Measurements from ENCODE around the gene LRMDA.

The LRMDA gene

DNA sequence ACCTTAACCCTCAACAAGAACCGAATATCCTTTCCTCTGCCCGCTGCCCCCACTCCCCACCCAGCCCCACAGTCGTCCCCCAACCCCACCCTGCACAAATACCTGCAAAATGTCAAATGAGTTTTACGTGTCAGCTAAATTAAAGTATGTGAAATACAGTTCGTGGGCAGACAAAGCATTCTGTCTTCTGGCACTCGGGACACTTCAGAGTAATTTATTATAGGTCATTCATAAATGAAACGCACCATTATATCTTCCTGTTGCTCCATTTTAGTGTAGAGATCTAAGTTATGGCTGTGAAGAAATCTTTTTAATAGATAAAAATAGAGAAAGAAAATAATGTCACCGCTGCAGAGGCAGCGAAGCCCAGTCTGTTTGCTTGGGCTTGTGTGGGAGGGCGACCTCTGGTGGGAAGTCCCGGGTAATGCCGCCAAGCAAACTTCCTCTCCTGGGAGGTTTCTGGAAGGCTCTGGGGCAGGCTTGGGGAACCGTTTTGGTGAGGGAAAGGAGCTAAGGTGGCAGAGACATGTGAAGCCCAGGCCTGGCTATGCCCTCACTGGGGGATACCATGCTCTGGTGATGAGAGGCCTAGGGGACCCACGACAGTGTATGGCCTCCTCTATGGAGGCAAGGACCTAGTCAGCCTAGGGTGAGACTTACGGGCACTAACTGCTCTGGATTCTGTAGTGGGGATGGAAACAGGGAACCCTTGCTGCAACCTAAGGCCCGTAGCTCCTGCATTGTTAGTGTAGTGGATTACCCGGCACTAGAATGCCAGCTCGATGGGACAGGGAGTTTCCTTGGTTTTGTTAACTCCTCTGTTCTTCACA lies 604.9 kb downstream of the LRMDA start:
- Histone ChIP-seq H3K27ac (ENCODE audit: low read length) (no peak overlapping the region), H3K9me3 (ENCODE audit: insufficient read depth, low read depth, low read length) (peaks cover 13% of the 10 kb centered on the region; the same call in 1 of the 2 replicates), H3K9ac (ENCODE audit: low read depth, low read length) (no peak overlapping the region), H3K36me3 (ENCODE audit: insufficient read depth, low read depth, low read length) (no peaks in the 10 kb centered on the region), H3K27me3 (ENCODE audit: insufficient read depth, low read length) (no peaks in the 10 kb centered on the region), H3K4me3 (ENCODE audit: low read length) (no peak overlapping the region), H3K4me1 (ENCODE audit: insufficient read depth, low read length) (peaks cover 6% of the 10 kb centered on the region; the same call in 1 of the 2 replicates)

DNA sequence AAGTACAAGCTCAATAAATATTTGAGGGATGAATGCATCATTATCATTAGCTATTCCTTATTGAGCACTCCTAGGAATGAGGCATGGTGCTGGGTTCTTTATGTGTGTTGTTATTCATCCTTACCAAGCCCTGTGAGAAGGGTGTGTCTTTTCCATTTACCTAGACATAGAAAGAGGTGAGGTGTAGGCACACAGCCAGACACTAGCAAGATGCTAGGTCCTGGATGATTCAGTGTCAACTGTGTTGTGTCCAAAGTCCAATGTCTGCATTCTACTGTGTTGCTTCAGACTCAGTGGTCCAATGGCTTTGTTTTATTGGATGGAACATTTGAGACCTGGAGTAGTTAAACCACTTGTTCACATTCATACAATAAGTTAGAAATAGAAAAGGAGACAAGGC lies 605.5 kb downstream of the LRMDA start:
- peaks cover 13% of the 10 kb centered on the region; the same call in 1 of the 2 replicates for H3K9me3 ChIP-seq (ENCODE audit: insufficient read depth, low read depth, low read length)
- no peaks in the 10 kb centered on the region for H3K27me3 ChIP-seq (ENCODE audit: insufficient read depth, low read length)
- H3K4me3 ChIP-seq (ENCODE audit: low read length) = no peak overlapping the region
- no peaks in the 10 kb centered on the region for H3K36me3 ChIP-seq (ENCODE audit: insufficient read depth, low read depth, low read length)
- H3K27ac ChIP-seq (ENCODE audit: low read length) = no peak overlapping the region
- H3K4me1 ChIP-seq (ENCODE audit: insufficient read depth, low read length) = peaks cover 6% of the 10 kb centered on the region; the same call in 1 of the 2 replicates
- no peak overlapping the region for H3K9ac ChIP-seq (ENCODE audit: low read depth, low read length)

DNA sequence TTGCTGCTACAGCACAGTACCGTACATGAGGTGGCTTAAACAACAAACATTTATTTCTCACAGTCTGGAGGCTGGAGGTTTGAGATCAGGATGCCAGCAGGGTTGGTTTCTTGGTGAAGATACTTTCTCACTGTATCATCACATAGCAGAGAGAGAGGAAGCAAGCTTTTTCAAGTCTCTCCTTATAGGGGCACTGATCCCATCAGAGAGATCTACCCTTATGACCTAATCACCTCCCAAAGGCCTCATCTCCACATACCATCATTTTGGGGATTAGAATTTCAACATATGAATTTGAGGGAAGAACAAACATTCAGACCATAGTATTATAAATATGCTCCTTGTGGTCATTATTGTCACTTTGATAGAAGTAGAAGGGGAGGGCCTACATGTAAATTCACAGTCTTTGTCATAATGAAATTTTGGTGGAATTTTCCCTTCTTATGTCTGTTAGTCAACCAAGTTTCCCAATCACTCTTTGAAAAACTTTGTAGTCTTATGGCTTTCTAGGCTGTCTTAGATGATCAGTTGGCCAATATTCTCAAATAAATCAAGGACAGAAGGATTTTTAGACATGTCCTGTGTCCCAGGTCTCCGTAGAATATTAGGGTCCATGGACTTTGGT lies 606.2 kb downstream of the LRMDA start:
- no peak overlapping the region for H3K27ac ChIP-seq (ENCODE audit: low read length)
- peaks cover 6% of the 10 kb centered on the region; the same call in 1 of the 2 replicates for H3K4me1 ChIP-seq (ENCODE audit: insufficient read depth, low read length)
- no peak overlapping the region for H3K4me3 ChIP-seq (ENCODE audit: low read length)
- no peaks in the 10 kb centered on the region for H3K27me3 ChIP-seq (ENCODE audit: insufficient read depth, low read length)
- H3K36me3 ChIP-seq (ENCODE audit: insufficient read depth, low read depth, low read length) = no peaks in the 10 kb centered on the region
- H3K9ac ChIP-seq (ENCODE audit: low read depth, low read length) = no peak overlapping the region
- H3K9me3 ChIP-seq (ENCODE audit: insufficient read depth, low read depth, low read length) = peaks cover 13% of the 10 kb centered on the region; the same call in 1 of the 2 replicates

DNA sequence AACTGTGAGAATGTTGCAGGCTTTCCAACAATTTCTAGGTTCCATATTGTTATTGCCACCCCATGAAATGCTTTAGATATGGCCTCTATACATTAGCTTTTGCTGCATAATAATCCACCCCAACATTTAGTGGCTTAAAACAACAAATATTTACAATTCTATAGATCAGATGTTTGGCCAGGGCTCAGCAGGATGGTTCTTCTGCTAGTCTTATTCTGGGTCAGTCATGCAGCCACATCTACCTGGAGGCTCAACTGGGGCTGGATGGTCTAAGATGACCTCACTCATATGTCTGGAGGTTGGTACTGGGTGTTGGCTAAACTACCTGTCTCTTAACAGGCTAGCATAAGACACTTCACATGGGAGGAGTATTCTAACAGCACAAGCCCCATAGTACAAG lies 607.3 kb downstream of the LRMDA start:
- no peak overlapping the region for H3K27ac ChIP-seq (ENCODE audit: low read length)
- H3K9ac ChIP-seq (ENCODE audit: low read depth, low read length) = no peak overlapping the region
- peaks cover 5% of the 10 kb centered on the region; the same call in 1 of the 2 replicates for H3K4me1 ChIP-seq (ENCODE audit: insufficient read depth, low read length)
- H3K36me3 ChIP-seq (ENCODE audit: insufficient read depth, low read depth, low read length) = no peaks in the 10 kb centered on the region
- no peak overlapping the region for H3K4me3 ChIP-seq (ENCODE audit: low read length)
- peaks cover 13% of the 10 kb centered on the region; the same call in 1 of the 2 replicates for H3K9me3 ChIP-seq (ENCODE audit: insufficient read depth, low read depth, low read length)
- H3K27me3 ChIP-seq (ENCODE audit: insufficient read depth, low read length) = no peaks in the 10 kb centered on the region

DNA sequence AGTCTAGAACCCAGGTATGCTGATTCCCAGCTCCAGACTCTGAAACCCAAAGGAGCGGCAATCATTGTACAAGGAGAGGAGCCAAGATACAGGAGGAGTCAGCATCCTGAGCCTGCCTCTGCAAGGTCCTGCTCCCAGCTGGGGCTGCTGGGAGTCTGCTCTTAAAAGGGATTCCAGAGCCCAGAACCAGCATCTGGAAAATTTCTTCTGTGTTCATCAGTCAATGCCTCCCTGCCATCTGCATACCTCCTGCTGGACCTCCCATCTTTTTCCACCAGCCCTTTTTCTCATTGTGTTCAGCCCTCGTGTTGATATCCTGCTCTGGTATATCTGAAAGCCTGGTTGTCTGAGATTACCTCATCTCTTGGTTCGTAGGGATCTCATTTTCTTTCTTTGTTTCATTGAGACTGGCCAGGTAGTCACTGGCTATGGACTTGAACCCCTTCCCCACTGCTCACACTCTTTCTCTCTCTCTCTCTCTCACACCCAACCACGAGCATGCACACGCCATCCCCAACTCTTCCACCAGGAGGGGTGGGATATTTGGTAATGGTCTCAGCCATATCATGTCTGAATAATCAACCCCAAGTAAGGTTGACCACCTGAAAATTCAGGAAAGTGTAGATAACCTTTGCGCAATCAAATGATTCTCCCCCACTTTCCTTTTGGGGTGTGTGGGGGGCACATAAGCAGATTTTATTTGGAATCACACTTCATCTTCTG lies 608.8 kb downstream of the LRMDA start:
- no peaks in the 10 kb centered on the region for H3K36me3 ChIP-seq (ENCODE audit: insufficient read depth, low read depth, low read length)
- H3K9me3 ChIP-seq (ENCODE audit: insufficient read depth, low read depth, low read length) = peaks cover 13% of the 10 kb centered on the region; the same call in 1 of the 2 replicates
- H3K27ac ChIP-seq (ENCODE audit: low read length) = no peak overlapping the region
- H3K27me3 ChIP-seq (ENCODE audit: insufficient read depth, low read length) = peaks cover 2% of the 10 kb centered on the region; the same call in 1 of the 2 replicates
- 0 out of 2 replicates have a peak, but pooled peaks cover 2% of the 10 kb centered on the region for H3K4me1 ChIP-seq (ENCODE audit: insufficient read depth, low read length)
- no peak overlapping the region for H3K9ac ChIP-seq (ENCODE audit: low read depth, low read length)
- no peak overlapping the region for H3K4me3 ChIP-seq (ENCODE audit: low read length)

DNA sequence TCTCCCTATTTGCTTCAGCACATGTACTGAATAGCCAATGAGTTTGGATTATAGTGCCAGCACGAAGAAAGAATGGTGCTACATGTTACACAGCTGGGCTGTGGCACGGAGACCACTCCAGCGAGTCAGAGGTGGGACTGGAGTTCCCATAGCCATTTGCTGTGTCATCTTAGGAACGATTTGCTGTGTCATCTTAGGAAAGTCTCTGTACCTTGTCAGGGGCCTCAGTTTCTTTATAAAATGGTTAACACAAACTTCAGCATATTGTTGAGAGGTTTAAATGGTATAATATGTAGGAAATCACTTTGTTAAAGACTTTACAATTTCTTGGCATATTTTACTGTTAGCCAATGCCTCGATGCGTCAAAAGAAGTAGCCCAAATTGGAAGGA lies 609.4 kb downstream of the LRMDA start:
- Histone ChIP-seq H3K4me1 (ENCODE audit: insufficient read depth, low read length) (no peaks in the 10 kb centered on the region), H3K27me3 (ENCODE audit: insufficient read depth, low read length) (peaks cover 6% of the 10 kb centered on the region; the same call in 1 of the 2 replicates), H3K9me3 (ENCODE audit: insufficient read depth, low read depth, low read length) (peaks cover 13% of the 10 kb centered on the region; the same call in 1 of the 2 replicates), H3K4me3 (ENCODE audit: low read length) (no peak overlapping the region), H3K36me3 (ENCODE audit: insufficient read depth, low read depth, low read length) (no peaks in the 10 kb centered on the region), H3K27ac (ENCODE audit: low read length) (no peak overlapping the region), H3K9ac (ENCODE audit: low read depth, low read length) (no peak overlapping the region)

DNA sequence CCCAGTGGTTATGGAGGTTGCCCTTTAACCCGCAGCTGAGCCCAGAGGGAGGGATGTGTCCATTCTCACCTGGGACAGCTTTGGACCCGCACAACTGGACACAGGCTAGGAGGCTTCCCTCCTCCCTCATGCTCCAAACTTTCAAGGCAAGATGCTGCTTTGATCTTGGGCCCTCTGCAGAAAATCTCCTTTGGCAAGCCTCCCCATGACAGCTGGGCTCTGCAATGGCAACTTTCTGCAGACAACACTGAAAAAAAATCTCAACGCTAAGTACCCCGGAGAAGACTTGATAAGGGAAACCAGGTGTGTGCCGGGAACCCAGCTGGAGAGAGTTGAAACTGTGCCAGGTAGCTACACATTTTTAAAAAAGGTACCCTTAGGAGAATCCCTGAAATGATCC lies 610.1 kb downstream of the LRMDA start:
- Histone ChIP-seq H3K36me3 (ENCODE audit: insufficient read depth, low read depth, low read length) (no peaks in the 10 kb centered on the region), H3K9ac (ENCODE audit: low read depth, low read length) (no peak overlapping the region), H3K27ac (ENCODE audit: low read length) (no peak overlapping the region)

DNA sequence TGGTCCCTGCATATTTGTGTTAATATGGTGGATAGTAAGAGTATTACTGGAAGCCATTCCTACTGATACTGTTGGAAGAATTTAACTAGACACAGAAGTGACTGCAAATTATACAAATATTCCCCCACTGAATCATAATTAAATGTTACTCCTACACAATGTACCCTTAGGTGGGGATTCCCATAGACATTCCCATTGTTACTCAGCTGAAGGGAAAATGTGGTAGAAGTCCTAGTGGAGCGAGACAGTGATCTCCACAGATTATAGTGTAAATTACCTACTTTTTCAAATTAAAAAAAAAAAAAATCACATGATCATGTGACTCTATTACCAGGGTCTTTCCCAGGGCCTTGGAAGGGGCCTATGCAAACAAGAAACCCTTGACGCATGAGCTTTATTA lies 611.8 kb downstream of the LRMDA start:
- Histone ChIP-seq H3K27me3 (ENCODE audit: insufficient read depth, low read length) (peaks cover 6% of the 10 kb centered on the region; the same call in 1 of the 2 replicates), H3K36me3 (ENCODE audit: insufficient read depth, low read depth, low read length) (no peaks in the 10 kb centered on the region), H3K4me1 (ENCODE audit: insufficient read depth, low read length) (no peaks in the 10 kb centered on the region)

More for the DNA sequence above, 610.1 kb downstream of the LRMDA start:
- Histone ChIP-seq H3K27me3 (ENCODE audit: insufficient read depth, low read length) (peaks cover 6% of the 10 kb centered on the region; the same call in 1 of the 2 replicates), H3K4me3 (ENCODE audit: low read length) (no peak overlapping the region), H3K9me3 (ENCODE audit: insufficient read depth, low read depth, low read length) (peaks cover 13% of the 10 kb centered on the region; the same call in 1 of the 2 replicates), H3K4me1 (ENCODE audit: insufficient read depth, low read length) (no peaks in the 10 kb centered on the region)

DNA sequence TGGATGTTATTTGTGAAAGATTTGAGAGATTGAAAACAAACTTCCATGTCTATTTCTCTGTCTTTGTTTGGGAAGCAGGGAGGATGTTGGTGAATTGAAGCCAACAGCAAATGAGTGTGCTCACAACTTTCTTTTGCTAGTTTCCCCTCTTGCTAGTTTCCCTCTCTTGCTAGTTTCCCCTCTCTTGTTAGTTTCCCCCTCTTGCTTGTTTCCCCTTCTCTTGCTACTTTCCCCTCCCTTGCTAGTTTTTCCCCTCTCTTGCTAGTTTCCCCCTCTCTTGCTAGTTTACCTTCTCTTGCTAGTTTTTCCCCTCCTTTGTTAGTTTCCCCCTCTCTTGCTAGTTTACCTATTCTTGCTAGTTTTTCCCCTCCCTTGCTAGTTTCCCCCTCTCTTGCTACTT lies 613.3 kb downstream of the LRMDA start:
- Histone ChIP-seq H3K4me1 (ENCODE audit: insufficient read depth, low read length) (no peaks in the 10 kb centered on the region), H3K27ac (ENCODE audit: low read length) (no peak overlapping the region), H3K9ac (ENCODE audit: low read depth, low read length) (no peak overlapping the region), H3K4me3 (ENCODE audit: low read length) (no peak overlapping the region), H3K9me3 (ENCODE audit: insufficient read depth, low read depth, low read length) (0 out of 2 replicates have a peak, but pooled peaks cover 3% of the 10 kb centered on the region), H3K36me3 (ENCODE audit: insufficient read depth, low read depth, low read length) (no peaks in the 10 kb centered on the region), H3K27me3 (ENCODE audit: insufficient read depth, low read length) (peaks cover 6% of the 10 kb centered on the region; the same call in 1 of the 2 replicates)

More for the DNA sequence above, 611.8 kb downstream of the LRMDA start:
- no peak overlapping the region for H3K27ac ChIP-seq (ENCODE audit: low read length)
- H3K9me3 ChIP-seq (ENCODE audit: insufficient read depth, low read depth, low read length) = peaks cover 13% of the 10 kb centered on the region; the same call in 1 of the 2 replicates
- H3K4me3 ChIP-seq (ENCODE audit: low read length) = no peak overlapping the region
- no peak overlapping the region for H3K9ac ChIP-seq (ENCODE audit: low read depth, low read length)

DNA sequence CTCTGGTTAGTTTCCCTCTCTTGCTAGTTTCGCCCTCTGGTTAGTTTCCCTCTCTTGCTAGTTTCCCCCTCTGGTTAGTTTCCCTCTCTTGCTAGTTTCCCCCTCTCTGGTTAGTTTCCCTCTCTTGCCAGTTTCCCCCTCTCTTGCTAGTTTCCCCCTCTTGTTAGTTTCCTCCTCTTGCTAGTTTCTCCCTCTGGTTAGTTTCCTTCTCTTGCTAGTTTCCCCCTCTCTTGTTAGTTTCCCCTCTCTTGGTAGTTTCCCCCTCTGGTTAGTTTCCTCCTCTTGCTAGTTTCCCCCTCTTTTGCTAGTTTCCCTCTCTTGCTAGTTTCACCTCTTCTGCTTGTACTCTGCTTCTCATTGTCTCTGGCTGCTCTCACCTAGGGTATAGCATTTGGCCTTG lies 613.8 kb downstream of the LRMDA start:
- H3K9ac ChIP-seq (ENCODE audit: low read depth, low read length) = no peak overlapping the region
- H3K36me3 ChIP-seq (ENCODE audit: insufficient read depth, low read depth, low read length) = no peaks in the 10 kb centered on the region
- no peak overlapping the region for H3K4me3 ChIP-seq (ENCODE audit: low read length)
- H3K9me3 ChIP-seq (ENCODE audit: insufficient read depth, low read depth, low read length) = no peaks in the 10 kb centered on the region
- H3K4me1 ChIP-seq (ENCODE audit: insufficient read depth, low read length) = no peaks in the 10 kb centered on the region
- no peak overlapping the region for H3K27ac ChIP-seq (ENCODE audit: low read length)
- H3K27me3 ChIP-seq (ENCODE audit: insufficient read depth, low read length) = peaks cover 6% of the 10 kb centered on the region; the same call in 1 of the 2 replicates

DNA sequence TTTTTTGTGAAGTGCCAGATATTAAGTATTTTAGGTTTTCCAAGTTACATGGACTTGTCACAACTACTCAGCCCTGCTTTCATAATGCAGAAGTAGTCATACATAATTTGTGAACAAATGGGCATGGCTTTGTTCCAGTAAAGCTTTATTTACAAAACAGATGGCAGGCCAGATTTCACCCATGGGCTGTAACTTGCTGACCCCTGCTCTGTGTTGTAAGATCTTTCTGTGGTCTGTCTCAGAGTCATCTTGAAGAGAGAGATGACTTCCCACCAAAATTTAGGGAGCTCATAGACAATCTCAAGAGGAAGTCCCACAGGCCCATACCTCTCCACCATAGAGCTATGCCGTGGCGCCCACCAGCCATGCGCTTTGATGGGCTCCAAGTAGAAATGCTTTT lies 616.1 kb downstream of the LRMDA start:
- Histone ChIP-seq H3K9ac (ENCODE audit: low read depth, low read length) (no peak overlapping the region), H3K4me3 (ENCODE audit: low read length) (no peak overlapping the region), H3K4me1 (ENCODE audit: insufficient read depth, low read length) (peaks cover 7% of the 10 kb centered on the region), H3K36me3 (ENCODE audit: insufficient read depth, low read depth, low read length) (no peaks in the 10 kb centered on the region), H3K27me3 (ENCODE audit: insufficient read depth, low read length) (peaks cover 6% of the 10 kb centered on the region; the same call in 1 of the 2 replicates), H3K9me3 (ENCODE audit: insufficient read depth, low read depth, low read length) (no peaks in the 10 kb centered on the region), H3K27ac (ENCODE audit: low read length) (no peak overlapping the region)

Data from iPS-20b (cell line).